Stimulated activated CD8-positive, alpha-beta memory T cell treated with anti-CD3 and anti-CD28 coated beads, Interleukin-12 subunit alpha, Interleukin-12 subunit beta, amount 100 ng/mL, for 1 hour (primary cell): Measurements from ENCODE around the gene BCL7C.
"Not testable (repeated sequence)": the region's sequence is repeated elsewhere in the genome, so short reads cannot be mapped to it uniquely, and the experiment has no call there.

Experiments used
- DNase-seq: peaks from one replicate; pipeline ENCODE4 v3.0.0-alpha.2; 2020; ENCODE audit warnings: low read depth

The BCL7C gene

GRCh38 chr16:30894540-30895368, 877 bp upstream of the BCL7C start:
- no peak for DNase-seq

- no peak for DNase-seq
Observed at GRCh38 chr16:30893417-30893743, 497 bp downstream of the BCL7C start.

DNA sequence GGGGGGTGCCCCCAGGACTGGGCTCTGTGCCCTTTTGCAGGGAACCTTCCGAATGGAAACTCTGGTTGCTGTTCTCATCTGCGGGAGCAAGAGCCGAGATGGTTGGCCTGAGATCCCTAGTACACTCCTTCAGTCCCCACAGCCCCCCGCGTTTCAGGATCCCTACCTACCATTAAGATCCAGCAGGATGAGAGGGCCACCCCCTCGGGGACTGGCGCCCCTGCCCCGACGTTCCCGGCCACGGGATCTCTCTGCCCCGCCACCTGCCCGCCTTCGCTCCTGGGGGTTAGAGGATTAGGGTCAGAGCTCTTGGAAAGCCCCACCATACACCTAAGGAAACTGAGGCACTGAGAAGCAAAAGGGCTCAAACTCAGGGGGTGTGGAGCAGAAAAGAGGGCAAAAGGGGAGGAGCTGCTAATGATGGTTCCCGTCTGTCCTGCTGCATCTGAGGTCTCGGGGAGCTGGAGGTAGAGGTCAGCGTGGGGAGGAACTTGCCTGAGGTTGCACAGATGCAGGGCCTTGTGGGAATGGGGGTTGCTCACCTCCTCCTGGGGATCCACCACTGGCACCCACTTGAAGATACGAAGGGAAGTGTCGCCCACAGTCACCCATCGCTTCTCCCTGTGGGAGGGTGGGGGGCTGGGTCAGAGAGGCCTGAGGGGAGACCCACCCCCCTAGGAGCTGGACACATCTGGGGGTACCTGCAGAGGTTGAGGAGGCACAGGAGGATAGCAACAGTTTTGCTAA, 1.0 kb downstream of the BCL7C start:
- no peak for DNase-seq

DNA sequence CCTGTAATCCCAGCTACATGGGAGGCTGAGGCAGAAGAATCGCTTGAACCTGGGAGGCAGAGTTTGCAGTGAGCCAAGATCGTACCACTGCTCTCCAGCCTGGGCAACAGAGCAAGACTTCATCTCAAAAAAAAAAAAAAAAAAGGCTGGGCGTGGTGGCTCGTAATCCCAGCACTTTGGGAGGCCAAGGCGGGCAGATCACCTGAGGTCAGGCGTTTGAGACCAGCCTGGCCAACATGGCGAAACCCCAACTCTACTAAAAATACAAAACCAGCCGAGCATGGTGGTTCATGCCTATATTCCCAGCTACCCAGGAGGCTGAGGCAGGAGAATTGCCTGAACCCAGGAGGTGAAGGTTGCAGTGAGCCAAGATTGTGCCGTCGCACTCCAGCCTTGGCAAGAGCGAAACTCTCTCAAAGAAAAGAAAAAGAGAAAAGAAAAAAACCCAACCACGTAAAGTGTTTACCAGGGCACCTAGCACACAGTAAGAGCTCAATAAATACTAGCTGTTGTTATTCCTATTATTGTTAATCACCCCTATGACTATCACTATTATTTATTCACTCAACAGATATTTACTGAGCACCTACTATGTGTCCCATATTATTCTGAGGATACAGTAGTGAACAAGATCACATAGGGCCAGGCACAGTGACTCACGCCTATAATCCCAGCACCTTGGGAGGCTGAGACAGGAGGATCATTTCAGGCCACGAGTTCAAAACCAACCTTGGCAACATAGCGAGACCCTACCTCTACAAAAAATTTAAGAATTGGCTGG, 2.6 kb downstream of the BCL7C start:
- not testable (repeated sequence) for DNase-seq

DNA sequence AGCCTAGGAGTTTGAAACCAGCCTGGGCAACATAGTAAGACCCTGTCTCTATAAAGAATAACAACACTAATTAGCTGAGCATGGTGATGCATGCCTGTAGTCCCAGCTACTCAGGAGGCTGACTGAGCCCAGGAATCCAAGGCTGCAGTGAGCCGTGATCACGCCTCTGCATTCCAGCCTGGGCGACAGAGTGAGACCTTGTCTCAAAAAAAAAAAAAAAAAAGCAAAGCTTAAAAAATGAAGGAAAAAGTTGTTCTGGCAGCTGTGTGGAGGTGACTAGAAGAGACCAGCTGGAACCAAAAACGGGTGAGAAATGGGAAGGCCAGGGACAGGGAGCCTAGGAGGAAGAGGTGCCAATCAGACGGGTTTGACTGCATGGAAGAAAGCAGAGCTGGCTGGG, 4.2 kb downstream of the BCL7C start:
- DNase-seq, result no peak

GRCh38 chr16:30888856-30889499, 4.9 kb downstream of the BCL7C start:
- no peak for DNase-seq

DNA sequence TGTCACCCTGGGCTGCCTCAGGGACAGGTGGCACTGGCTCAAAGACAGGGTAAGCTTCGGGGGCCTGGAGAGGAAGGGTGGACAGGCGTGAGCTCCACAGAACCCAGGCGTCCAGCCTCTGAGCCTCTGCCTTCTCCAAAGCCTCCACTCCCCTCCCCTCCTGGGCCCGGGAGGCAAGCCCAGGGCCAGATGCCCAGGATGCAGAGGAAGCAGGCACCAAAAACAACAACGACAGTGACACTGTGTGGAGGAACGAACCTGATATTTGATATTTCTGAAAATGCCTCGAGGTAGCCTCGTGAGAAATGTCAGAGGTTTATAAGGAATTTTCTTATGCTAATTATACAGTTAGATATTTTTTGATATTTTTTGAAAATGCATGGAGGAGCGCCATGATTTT, 6.0 kb downstream of the BCL7C start:
- no peak for DNase-seq

DNA sequence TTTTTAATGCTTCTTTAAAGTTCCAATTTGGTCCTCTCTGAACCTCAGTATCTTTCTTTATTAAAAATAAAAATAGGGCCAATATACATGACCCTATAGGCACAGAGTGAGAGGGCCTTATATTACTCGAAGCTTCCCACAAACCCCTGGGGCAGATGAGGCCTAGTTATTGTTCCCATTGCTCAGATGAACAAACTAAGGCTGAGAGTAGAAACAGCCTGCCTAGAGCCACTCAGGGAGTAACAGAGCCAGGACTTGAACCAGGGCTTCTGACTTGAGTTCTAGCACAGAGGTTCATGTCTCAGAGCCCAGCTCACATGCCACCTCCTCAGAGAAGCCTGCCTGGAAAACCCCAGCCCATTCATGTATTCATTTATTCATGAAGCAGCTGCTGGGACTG, 7.7 kb downstream of the BCL7C start:
- DNase-seq, result no peak

DNA sequence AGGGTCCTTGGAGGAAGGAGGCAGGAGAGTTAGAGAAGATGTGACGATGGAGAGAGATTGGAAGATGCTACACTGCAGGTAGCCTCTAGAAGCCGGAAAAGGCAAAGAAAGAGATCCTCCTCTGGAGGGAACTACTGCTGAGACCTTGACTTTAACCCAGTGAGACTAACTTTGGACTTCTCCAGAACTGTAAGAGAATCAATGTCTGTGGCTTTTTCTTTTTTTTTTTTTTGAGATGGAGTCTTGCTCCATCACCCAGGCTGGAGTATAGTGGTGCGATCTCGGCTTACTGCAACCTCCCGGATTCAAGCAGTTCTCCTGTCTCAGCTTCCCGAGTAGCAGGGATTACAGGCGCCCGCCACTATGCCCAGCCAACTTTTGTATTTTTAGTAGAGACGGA, 8.7 kb downstream of the BCL7C start:
- no peak for DNase-seq

GRCh38 chr16:30884760-30885159, 9.1 kb downstream of the BCL7C start:
- DNase-seq, result no peak

GRCh38 chr16:30882429-30883310, 11.2 kb downstream of the BCL7C start:
- DNase-seq, result no peak

GRCh38 chr16:30876867-30877266, 17.0 kb downstream of the BCL7C start:
- no peak for DNase-seq

GRCh38 chr16:30875871-30876801, 17.7 kb downstream of the BCL7C start:
- DNase-seq, result no peak

DNA sequence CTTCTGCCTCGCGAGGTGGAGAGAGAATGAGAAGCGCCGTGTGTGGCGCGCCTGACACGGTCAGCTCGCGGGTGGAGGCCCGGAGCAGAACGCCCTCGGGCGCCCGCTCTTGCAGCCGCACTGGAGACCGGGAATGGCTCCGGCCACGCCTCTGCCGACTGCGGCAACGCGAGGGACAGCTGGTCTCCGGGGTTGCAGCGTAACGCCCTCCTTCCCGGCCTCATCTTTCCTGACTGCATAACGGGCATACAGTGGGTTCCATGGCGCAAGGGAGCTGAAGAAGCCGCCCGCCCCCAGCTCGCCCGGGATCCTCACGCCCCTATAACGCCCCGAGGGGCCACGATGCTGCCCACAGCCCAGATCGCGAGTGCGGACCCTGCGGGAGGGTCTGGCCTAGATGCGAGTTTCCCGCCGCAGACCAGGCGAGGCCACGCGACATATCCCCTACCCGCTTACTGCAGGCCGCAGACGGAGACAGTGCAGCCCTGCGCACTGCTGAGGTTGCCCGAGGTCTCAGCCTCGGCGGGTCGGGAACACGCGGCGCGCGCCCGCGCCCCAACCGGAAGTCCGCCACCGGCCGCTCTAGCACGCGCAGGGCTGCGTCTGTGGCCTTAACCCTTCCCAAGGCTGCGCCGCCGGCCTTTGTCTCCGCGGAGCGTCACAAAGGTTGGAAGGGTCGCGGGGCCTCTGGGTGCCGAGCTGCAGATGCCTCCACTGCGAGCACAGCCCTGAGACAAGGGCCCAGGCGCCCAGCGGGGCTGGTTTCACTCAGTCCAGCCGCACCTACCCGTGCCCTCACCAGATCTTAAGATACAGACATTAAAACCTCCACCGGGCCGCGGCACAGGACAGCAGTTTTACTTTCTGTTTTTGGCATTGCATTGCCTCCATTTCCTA, 18.8 kb downstream of the BCL7C start:
- DNase-seq, result peak; percentile 79

DNA sequence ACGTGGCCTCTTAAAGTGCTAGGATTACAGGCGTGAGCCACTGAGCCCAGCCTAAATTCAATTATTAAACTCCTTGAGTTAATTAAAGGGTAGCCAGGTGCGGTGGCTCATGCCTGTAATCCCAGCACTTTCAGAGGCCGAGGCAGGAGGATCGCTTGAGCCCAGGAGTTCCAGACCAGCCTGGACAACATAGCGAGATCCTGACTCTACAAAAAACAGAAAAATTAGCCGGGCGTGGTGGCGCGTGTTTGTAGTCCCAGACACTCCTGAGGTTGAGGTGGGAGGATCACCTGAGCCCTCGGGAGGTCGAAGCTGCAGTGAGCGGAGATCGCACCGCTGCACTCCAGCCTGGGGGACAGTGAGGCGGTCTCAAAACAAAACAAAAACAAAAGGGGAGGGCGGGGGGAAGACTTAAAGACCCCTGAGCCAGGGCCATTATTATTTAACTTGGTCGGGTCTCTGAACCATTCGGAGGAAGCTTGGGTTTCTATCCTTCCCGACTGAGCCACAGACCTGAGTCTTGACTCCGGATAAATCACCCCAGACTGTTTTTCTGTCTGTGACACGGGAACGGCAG, 19.5 kb downstream of the BCL7C start:
- DNase-seq, result no peak

- DNase-seq, result no peak
Observed at GRCh38 chr16:30870904-30871303, 23.0 kb downstream of the BCL7C start.

- DNase-seq, result no peak
Observed at GRCh38 chr16:30867747-30868146, 26.1 kb downstream of the BCL7C start.

- DNase-seq, result no peak
Observed at GRCh38 chr16:30866031-30866430, 27.8 kb downstream of the BCL7C start.

GRCh38 chr16:30863178-30863577, 30.7 kb downstream of the BCL7C start:
- not testable (repeated sequence) for DNase-seq
